SJCRH30 (cell line): ENCODE measurements around the gene BORCS8. TPM values are rescaled to one million over a fixed set of nuclear protein-coding genes. Genes with fewer than 3 reads are reported as not detected.
A peak's percentile ranks its signal among the peaks of the same experiment; 100 is the strongest.
"Not testable (repeated sequence)": the region's sequence is repeated elsewhere in the genome, so short reads cannot be mapped to it uniquely, and the experiment has no call there.

Source experiments
- DNase-seq, 2 experiments: peaks; one replicate each; pipeline ENCODE4 v3.0.0-alpha.2; 2015 to 2020
- H3K27ac ChIP-seq: fragments of 250-450 bp; sonication (Bioruptor Pico); 2 replicates; pipeline ENCODE4 v1.5.1; 2020; ENCODE audit warnings: mild to moderate bottlenecking, moderate library complexity
- H3K27me3 ChIP-seq: fragments of 250-450 bp; sonication (Bioruptor Pico); 2 replicates; pipeline ENCODE4 v1.5.1; 2020; ENCODE audit warnings: mild to moderate bottlenecking, moderate library complexity
- H3K36me3 ChIP-seq: fragments of 250-450 bp; sonication (Bioruptor Pico); 2 replicates; pipeline ENCODE4 v1.5.1; 2020; ENCODE audit warnings: mild to moderate bottlenecking, moderate library complexity
- H3K4me1 ChIP-seq: fragments of 250-450 bp; sonication (Bioruptor Pico); 2 replicates; pipeline ENCODE4 v1.5.1; 2020; ENCODE audit warnings: mild to moderate bottlenecking, moderate library complexity
- H3K4me3 ChIP-seq: fragments of 250-450 bp; sonication (Bioruptor Pico); 2 replicates; pipeline ENCODE4 v1.5.1; 2020; ENCODE audit warnings: mild to moderate bottlenecking, moderate library complexity
- H3K9me3 ChIP-seq: fragments of 250-450 bp; sonication (Bioruptor Pico); replicated peaks from 2 replicates; pipeline ENCODE4 v1.5.1; 2020; ENCODE audit warnings: mild to moderate bottlenecking, moderate library complexity
- total RNA-seq: library from RNA; depleted of rRNA; stranded (reverse); fragments of >200 nt; shearing (Covaris generic); gene quantifications from 2 replicates; pipeline ENCODE4 v1.2.3, GENCODE V29; 2014

The BORCS8 gene
- total RNA-seq, 1 experiment from 2014 or later = 24.9 TPM

DNA sequence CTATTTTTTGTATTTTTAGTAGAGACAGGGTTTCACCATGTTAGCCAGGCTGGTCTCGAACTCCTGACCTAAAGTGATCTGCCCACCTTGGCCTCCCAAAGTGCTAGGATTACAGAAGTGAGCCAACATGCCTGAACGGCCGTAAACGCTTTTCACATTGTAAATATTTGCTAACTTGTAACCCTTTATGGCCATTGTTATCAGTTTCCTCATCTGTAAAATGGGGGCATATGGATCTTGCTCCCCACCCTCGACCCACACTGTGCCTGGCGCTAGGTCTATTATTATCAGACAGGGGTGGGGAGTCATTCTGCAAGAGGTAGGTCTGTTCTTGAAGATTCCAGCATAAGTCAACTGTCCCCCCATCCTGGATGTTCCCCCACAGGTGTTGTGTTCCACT is 31.7 kb upstream of the BORCS8 start:
- Histone ChIP-seq H3K4me3 (no peak overlapping the region), H3K27ac (no peak overlapping the region), H3K36me3 (no peaks in the 10 kb centered on the region), H3K27me3 (no peaks in the 10 kb centered on the region), H3K4me1 (no peaks in the 10 kb centered on the region), H3K9me3 (no peaks in the 10 kb centered on the region)
- no peak for DNase-seq

GRCh38 chr19:19223060-19223459 is 31.1 kb upstream of the BORCS8 start:
- Histone ChIP-seq H3K27ac (no peak overlapping the region), H3K9me3 (no peaks in the 10 kb centered on the region), H3K4me1 (no peaks in the 10 kb centered on the region), H3K36me3 (no peaks in the 10 kb centered on the region), H3K27me3 (no peaks in the 10 kb centered on the region), H3K4me3 (no peak overlapping the region)
- DNase-seq = no peak

GRCh38 chr19:19221000-19221399 is 29.0 kb upstream of the BORCS8 start:
- H3K9me3 ChIP-seq = not testable (repeated sequence)

DNA sequence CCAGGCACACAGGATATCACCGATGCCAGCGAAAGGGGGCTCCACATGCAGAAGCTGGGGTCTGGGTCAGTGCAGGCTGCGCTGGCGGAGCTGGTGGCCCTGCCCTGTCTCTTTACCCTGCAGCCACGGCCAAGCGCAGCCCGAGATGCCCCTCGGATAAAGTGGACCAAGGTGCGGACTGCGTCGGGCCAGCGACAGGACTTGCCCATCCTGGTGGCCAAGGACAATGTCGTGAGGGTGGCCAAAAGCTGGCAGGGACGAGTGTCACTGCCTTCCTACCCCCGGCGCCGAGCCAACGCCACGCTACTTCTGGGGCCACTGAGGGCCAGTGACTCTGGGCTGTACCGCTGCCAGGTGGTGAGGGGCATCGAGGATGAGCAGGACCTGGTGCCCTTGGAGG is 27.0 kb upstream of the BORCS8 start:
- Histone ChIP-seq H3K4me1 (no peaks in the 10 kb centered on the region), H3K27ac (no peak overlapping the region), H3K27me3 (no peaks in the 10 kb centered on the region), H3K4me3 (no peak overlapping the region), H3K36me3 (no peaks in the 10 kb centered on the region), H3K9me3 (no peaks in the 10 kb centered on the region)
- no peak for DNase-seq

More at GRCh38 chr19:19221000-19221399, 29.0 kb upstream of the BORCS8 start:
- H3K36me3 ChIP-seq, DNase-seq, H3K27ac ChIP-seq, H3K4me3 ChIP-seq, H3K27me3 ChIP-seq, H3K4me1 ChIP-seq: not testable (repeated sequence)

- H3K4me1 ChIP-seq = no peaks in the 10 kb centered on the region
- H3K27ac ChIP-seq = no peak overlapping the region
- H3K9me3 ChIP-seq = no peaks in the 10 kb centered on the region
- no peaks in the 10 kb centered on the region for H3K36me3 ChIP-seq
- no peak overlapping the region for H3K4me3 ChIP-seq
- H3K27me3 ChIP-seq = no peaks in the 10 kb centered on the region
- peak in 1 of 2 experiments; percentile 49 for DNase-seq
Measured at GRCh38 chr19:19217099-19217498, 25.1 kb upstream of the BORCS8 start.

GRCh38 chr19:19215792-19216191 is 23.8 kb upstream of the BORCS8 start:
- Histone ChIP-seq H3K4me3 (no peak overlapping the region), H3K9me3 (no peaks in the 10 kb centered on the region), H3K27ac (no peak overlapping the region), H3K27me3 (no peaks in the 10 kb centered on the region), H3K4me1 (no peaks in the 10 kb centered on the region), H3K36me3 (no peaks in the 10 kb centered on the region)
- no peak for DNase-seq

GRCh38 chr19:19214892-19215291 is 22.9 kb upstream of the BORCS8 start:
- Histone ChIP-seq H3K27ac (no peak overlapping the region), H3K4me3 (no peak overlapping the region), H3K27me3 (no peaks in the 10 kb centered on the region), H3K4me1 (no peaks in the 10 kb centered on the region), H3K9me3 (no peaks in the 10 kb centered on the region), H3K36me3 (no peaks in the 10 kb centered on the region)
- peak; percentile 82 to 84 for DNase-seq

DNA sequence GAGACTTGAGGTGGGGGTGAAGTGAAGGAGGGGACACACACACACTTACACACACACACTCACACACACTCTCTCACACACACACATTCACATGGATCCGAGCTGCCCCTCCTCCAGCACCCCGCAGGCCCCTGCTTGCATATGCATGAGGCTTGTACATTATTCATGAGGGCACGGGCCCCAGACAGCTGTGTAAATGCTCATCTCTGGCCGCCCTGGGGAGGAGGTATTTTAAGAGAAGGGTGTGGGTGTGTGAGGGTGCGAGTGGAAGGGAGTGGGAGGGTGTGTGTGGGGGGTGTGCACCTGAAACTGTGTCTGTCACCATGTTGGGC is 22.2 kb upstream of the BORCS8 start:
- no peaks in the 10 kb centered on the region for H3K27me3 ChIP-seq
- no peak for DNase-seq

GRCh38 chr19:19213426-19214158 is 21.6 kb upstream of the BORCS8 start:
- H3K27ac ChIP-seq = no peak overlapping the region
- H3K27me3 ChIP-seq = no peaks in the 10 kb centered on the region
- no peaks in the 10 kb centered on the region for H3K4me1 ChIP-seq
- H3K9me3 ChIP-seq = no peaks in the 10 kb centered on the region
- H3K4me3 ChIP-seq = no peak overlapping the region
- no peak for DNase-seq
- no peaks in the 10 kb centered on the region for H3K36me3 ChIP-seq

More for the DNA sequence above, 22.2 kb upstream of the BORCS8 start:
- no peaks in the 10 kb centered on the region for H3K4me1 ChIP-seq
- no peaks in the 10 kb centered on the region for H3K9me3 ChIP-seq
- no peak overlapping the region for H3K4me3 ChIP-seq
- no peak overlapping the region for H3K27ac ChIP-seq
- no peaks in the 10 kb centered on the region for H3K36me3 ChIP-seq

DNA sequence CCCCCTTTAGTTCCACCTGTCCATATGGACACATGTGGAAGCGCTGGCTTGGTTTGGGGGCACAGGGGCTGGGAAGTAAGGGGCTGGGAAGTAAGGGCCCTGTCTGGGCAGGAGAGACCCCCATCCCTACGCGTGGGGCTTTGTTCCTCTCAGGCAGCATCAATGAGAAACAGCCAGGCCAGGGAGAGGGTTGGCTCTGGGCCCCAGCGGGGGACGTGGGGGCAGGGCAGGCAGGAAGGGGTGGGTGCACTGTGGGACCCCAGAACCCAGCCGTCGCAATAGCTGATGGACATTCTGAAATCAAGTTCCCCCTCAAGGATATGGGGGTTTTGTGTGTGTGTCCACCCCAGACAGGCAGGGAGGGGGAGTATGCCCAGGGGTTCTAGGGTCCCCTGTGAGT is 21.0 kb upstream of the BORCS8 start:
- H3K4me3 ChIP-seq = no peak overlapping the region
- DNase-seq = no peak
- H3K4me1 ChIP-seq = no peaks in the 10 kb centered on the region
- no peaks in the 10 kb centered on the region for H3K9me3 ChIP-seq
- no peaks in the 10 kb centered on the region for H3K36me3 ChIP-seq
- no peak overlapping the region for H3K27ac ChIP-seq
- H3K27me3 ChIP-seq = no peaks in the 10 kb centered on the region

- no peak for DNase-seq
Measured at GRCh38 chr19:19211499-19212420, 19.8 kb upstream of the BORCS8 start, which contains the start of gene NCAN. Gene NCAN, plus strand, starts transcription at chr19:19211958. Its CDS starts 4,996 bp downstream, at chr19:19216954.

GRCh38 chr19:19209372-19209771 is 17.4 kb upstream of the BORCS8 start:
- Histone ChIP-seq H3K4me1 (no peaks in the 10 kb centered on the region), H3K36me3 (no peaks in the 10 kb centered on the region), H3K27ac (no peak overlapping the region), H3K27me3 (peaks cover 7% of the 10 kb centered on the region), H3K4me3 (no peak overlapping the region), H3K9me3 (no peaks in the 10 kb centered on the region)
- DNase-seq = no peak

More at GRCh38 chr19:19211499-19212420, 19.8 kb upstream of the BORCS8 start, which contains the start of gene NCAN:
- Histone ChIP-seq H3K27ac (no peak within 1 kb of the TSS), H3K4me1 (no peaks in the 10 kb centered on the region), H3K36me3 (no peaks in the 10 kb centered on the region), H3K9me3 (no peaks in the 10 kb centered on the region), H3K4me3 (no peak within 1 kb of the TSS), H3K27me3 (no peaks in the 10 kb centered on the region)

DNA sequence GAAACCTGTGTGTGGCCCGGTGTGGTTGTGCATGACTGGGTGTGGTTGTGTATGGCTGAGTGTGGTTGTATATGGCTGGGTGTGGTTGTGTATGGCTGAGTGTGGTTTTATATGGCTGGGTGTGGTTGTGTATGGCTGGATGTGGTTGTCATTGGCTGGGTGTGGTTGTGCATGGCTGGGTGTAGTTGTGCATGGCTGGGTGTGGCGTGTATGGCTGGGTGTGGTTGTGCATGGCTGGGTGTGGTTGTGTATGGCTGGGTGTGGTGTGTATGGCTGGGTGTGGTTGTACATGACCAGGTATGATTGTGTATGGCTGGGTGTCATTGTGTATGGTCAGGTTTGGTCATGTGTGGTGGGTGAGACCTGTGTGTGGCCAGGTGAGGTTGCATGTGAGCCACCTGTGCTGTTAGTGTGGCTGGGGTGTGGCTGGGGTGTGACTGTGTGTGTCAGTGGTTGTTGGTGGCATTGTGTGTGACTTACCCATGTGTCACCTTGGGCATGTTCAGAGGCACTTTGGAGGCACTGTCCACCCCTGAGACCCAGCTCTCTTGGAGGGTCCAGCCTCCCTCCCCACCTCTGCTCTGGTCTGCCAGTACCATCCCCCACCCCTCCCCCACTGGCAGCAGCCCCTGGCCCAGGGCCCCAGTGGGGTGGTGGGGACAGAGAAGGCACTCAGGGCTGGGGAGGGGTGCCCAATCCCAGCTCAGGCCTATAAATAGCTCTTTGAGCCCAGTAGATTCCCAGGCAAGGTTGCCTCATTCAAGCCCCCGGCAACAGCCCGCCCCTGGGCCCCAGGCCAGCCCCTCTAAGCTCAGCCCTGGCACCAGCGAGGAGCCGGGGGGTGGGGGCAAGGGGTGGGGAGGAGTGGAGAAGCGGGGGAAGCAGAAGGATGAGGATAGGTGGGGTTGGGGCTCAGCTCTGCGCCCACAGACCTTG is 16.0 kb upstream of the BORCS8 start:
- Histone ChIP-seq H3K27ac (no peak overlapping the region), H3K4me3 (no peak overlapping the region), H3K36me3 (no peaks in the 10 kb centered on the region), H3K9me3 (no peaks in the 10 kb centered on the region), H3K27me3 (peaks cover 7% of the 10 kb centered on the region), H3K4me1 (no peaks in the 10 kb centered on the region)
- no peak for DNase-seq

DNA sequence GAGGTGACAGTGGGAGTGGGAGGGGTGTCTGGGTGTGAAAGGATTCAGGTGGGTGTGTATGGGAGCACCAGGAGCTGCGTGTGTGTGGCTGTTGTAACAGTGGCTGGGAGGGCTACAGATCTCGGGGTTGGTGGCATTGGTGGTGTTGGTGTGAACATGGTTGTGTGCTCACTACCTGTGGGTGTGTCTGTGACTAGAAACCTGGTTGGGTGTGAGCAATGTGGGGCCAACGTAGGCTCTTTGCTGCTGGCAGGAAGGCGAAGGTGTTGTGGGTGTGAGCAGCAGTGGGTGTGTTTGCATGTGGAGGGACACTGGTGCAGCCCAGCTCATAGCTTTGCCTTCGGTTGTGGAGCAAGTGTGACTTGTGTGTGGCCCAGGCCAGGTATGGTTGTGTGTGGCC is 15.0 kb upstream of the BORCS8 start:
- no peak for DNase-seq
- Histone ChIP-seq H3K9me3 (no peaks in the 10 kb centered on the region), H3K27ac (no peak overlapping the region), H3K36me3 (no peaks in the 10 kb centered on the region), H3K4me1 (no peaks in the 10 kb centered on the region), H3K27me3 (peaks cover 7% of the 10 kb centered on the region), H3K4me3 (no peak overlapping the region)
